HepG2 (cell line): ENCODE data around the gene LMCD1.

Experiments
- BRF2 ChIP-seq: sonication (generic); formaldehyde crosslinking; IDR thresholded peaks from 2 replicates; pipeline ENCODE4 v1.8.1; 2022; ENCODE audit warnings: mild to moderate bottlenecking, missing genetic modification reagents
- HMG20B ChIP-seq: conservative IDR thresholded peaks from 2 replicates; pipeline ENCODE4 v1.6.1; 2016; ENCODE audit warnings: missing genetic modification reagents, missing compliant biosample characterization
- KLF16 ChIP-seq, 2 experiments: sonication (generic) in 1 of 2; formaldehyde crosslinking in 1 of 2; IDR thresholded peaks; 2 replicates each; pipeline versions ENCODE4 v1.6.1 to v1.8.0; 2016 to 2023; ENCODE audit warnings: missing genetic modification reagents in 2 of 2, missing compliant biosample characterization in 1 of 2
- MYC ChIP-seq: sonication (generic); formaldehyde crosslinking; IDR thresholded peaks from 2 replicates; pipeline ENCODE4 v1.9.0; 2021; ENCODE audit warnings: missing genetic modification reagents, borderline replicate concordance
- ZNF451 ChIP-seq: sonication (generic); formaldehyde crosslinking; IDR thresholded peaks from 2 replicates; pipeline ENCODE4 v1.5.0; 2020; ENCODE audit warnings: mild to moderate bottlenecking, missing genetic modification reagents
- TF ChIP-seq, protein P1 (sequence below): sonication (generic); formaldehyde crosslinking; IDR thresholded peaks from 2 replicates; pipeline ENCODE4 v1.5.0; 2020; ENCODE audit warnings: missing genetic modification reagents, mild to moderate bottlenecking, borderline replicate concordance

- TF ChIP-seq BRF2 (CRISPR knock-in tag): no peak
- TF ChIP-seq MYC (CRISPR knock-in tag): no peak
- no peak for TF ChIP-seq KLF16 (CRISPR knock-in tag; IDR thresholded peaks at IDR 0.05)
- TF ChIP-seq ZNF451: no peak
- TF ChIP-seq, protein P1, sequence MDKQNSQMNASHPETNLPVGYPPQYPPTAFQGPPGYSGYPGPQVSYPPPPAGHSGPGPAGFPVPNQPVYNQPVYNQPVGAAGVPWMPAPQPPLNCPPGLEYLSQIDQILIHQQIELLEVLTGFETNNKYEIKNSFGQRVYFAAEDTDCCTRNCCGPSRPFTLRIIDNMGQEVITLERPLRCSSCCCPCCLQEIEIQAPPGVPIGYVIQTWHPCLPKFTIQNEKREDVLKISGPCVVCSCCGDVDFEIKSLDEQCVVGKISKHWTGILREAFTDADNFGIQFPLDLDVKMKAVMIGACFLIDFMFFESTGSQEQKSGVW: no peak
- no peak for TF ChIP-seq HMG20B (CRISPR knock-in tag)
Observed at GRCh38 chr3:8474991-8475390, 26.6 kb upstream of the LMCD1 start.
